Measurements from ENCODE around the gene RNASE11.

DNA sequence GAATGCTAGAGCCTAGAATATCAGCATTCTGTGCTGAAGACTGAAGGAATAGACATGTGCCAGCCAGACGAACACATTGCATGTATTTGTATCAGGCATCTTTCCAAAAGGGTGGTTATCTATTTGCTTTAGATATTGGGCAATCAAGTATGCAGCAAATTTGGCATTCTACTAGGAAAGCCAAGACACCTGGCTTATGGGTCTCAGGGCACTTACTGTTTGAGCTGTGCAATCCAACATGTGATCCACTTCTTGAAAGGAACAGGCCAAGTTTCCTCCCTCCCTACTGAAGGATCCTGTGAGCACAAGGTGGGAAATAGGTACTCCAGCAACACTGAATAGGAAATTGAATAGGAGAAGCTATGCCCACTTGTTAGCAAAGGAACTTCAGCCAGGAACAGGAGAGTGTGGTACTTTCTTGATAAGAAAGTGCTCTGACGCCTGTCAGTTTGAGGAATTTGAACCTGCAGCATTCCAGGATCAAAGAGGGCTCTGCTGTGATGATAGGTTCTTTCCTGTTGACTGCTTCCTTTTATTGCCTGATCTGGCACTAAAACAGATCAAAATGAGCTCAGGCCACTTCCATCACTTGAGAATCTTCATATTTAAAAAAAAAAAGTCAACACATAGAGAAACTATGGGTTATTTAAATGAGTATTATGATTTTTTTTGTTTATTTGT is 33.1 kb upstream of the RNASE11 start:
- TF ChIP-seq, protein P1, sequence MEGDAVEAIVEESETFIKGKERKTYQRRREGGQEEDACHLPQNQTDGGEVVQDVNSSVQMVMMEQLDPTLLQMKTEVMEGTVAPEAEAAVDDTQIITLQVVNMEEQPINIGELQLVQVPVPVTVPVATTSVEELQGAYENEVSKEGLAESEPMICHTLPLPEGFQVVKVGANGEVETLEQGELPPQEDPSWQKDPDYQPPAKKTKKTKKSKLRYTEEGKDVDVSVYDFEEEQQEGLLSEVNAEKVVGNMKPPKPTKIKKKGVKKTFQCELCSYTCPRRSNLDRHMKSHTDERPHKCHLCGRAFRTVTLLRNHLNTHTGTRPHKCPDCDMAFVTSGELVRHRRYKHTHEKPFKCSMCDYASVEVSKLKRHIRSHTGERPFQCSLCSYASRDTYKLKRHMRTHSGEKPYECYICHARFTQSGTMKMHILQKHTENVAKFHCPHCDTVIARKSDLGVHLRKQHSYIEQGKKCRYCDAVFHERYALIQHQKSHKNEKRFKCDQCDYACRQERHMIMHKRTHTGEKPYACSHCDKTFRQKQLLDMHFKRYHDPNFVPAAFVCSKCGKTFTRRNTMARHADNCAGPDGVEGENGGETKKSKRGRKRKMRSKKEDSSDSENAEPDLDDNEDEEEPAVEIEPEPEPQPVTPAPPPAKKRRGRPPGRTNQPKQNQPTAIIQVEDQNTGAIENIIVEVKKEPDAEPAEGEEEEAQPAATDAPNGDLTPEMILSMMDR (IDR thresholded peaks at IDR 0.05; ENCODE audit: insufficient read depth, low read length), result no peak
- TF ChIP-seq POLR2AphosphoS5 (IDR thresholded peaks at IDR 0.05; ENCODE audit: low read depth) (no peak), GABPA (IDR thresholded peaks at IDR 0.05; ENCODE audit: low read depth) (no peak), SPI1 (IDR thresholded peaks at IDR 0.05; ENCODE audit: borderline replicate concordance, low read depth) (no peak)
- TF ChIP-seq, protein P2, sequence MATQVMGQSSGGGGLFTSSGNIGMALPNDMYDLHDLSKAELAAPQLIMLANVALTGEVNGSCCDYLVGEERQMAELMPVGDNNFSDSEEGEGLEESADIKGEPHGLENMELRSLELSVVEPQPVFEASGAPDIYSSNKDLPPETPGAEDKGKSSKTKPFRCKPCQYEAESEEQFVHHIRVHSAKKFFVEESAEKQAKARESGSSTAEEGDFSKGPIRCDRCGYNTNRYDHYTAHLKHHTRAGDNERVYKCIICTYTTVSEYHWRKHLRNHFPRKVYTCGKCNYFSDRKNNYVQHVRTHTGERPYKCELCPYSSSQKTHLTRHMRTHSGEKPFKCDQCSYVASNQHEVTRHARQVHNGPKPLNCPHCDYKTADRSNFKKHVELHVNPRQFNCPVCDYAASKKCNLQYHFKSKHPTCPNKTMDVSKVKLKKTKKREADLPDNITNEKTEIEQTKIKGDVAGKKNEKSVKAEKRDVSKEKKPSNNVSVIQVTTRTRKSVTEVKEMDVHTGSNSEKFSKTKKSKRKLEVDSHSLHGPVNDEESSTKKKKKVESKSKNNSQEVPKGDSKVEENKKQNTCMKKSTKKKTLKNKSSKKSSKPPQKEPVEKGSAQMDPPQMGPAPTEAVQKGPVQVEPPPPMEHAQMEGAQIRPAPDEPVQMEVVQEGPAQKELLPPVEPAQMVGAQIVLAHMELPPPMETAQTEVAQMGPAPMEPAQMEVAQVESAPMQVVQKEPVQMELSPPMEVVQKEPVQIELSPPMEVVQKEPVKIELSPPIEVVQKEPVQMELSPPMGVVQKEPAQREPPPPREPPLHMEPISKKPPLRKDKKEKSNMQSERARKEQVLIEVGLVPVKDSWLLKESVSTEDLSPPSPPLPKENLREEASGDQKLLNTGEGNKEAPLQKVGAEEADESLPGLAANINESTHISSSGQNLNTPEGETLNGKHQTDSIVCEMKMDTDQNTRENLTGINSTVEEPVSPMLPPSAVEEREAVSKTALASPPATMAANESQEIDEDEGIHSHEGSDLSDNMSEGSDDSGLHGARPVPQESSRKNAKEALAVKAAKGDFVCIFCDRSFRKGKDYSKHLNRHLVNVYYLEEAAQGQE (IDR thresholded peaks at IDR 0.05; ENCODE audit: insufficient replicate concordance, low read depth), result no peak

All from HL-60 (cell line).